SU-DHL-6 (cell line): ENCODE results near the gene ADD2.

Source experiments
- H2AFZ ChIP-seq: fragments of 200-600 bp; sonication (generic); 2 replicates; pipeline ENCODE4 v1.6.1; 2014; ENCODE audit warnings: low read depth, mild to moderate bottlenecking, moderate library complexity, mixed read lengths, antibody characterized with exemption, low read length; ENCODE audit not compliant: severe bottlenecking
- H3F3A ChIP-seq: fragments of 200-600 bp; shearing (Covaris generic); 2 replicates; pipeline ENCODE4 v1.6.0; 2016; ENCODE audit warnings: antibody characterized with exemption, mild to moderate bottlenecking; ENCODE audit not compliant: insufficient read depth
- H3K27ac ChIP-seq: fragments of 200-600 bp; sonication (generic); 2 replicates; pipeline ENCODE4 v1.5.1; 2016; ENCODE audit warnings: low read depth, mild to moderate bottlenecking, low read length, moderate library complexity, mixed read lengths
- H3K27me3 ChIP-seq: fragments of 200-600 bp; sonication (generic), shearing (Covaris generic); 2 replicates; pipeline ENCODE4 v1.6.0; 2014; ENCODE audit warnings: mild to moderate bottlenecking, low read length
- H3K36me3 ChIP-seq: fragments of 200-600 bp; sonication (generic); 2 replicates; pipeline ENCODE4 v1.6.1; 2014; ENCODE audit warnings: mild to moderate bottlenecking, low read length, mixed read lengths
- H3K4me2 ChIP-seq: fragments of 300-600, 200-600 bp; shearing (Covaris generic), sonication (generic); 2 replicates; pipeline ENCODE4 v1.6.0; 2014; ENCODE audit warnings: low read length, low read depth, mild to moderate bottlenecking; ENCODE audit not compliant: poor library complexity, severe bottlenecking
- H3K4me3 ChIP-seq: fragments of 200-600 bp; sonication (generic); 2 replicates; pipeline ENCODE4 v1.5.1; 2014; ENCODE audit warnings: antibody characterized with exemption, low read length, mild to moderate bottlenecking, mixed read lengths; ENCODE audit not compliant: insufficient read depth, poor library complexity, severe bottlenecking
- H3K79me2 ChIP-seq: fragments of 200-600 bp; sonication (generic); 2 replicates; pipeline ENCODE4 v1.6.1; 2014; ENCODE audit warnings: mild to moderate bottlenecking, low read length, moderate library complexity; ENCODE audit not compliant: insufficient read depth
- H3K9ac ChIP-seq: fragments of 200-600 bp; sonication (generic); 2 replicates; pipeline ENCODE4 v1.7.0; 2014; ENCODE audit warnings: mild to moderate bottlenecking, low read length
- H3K9me2 ChIP-seq: fragments of 200-600 bp; sonication (generic); replicated peaks from 2 replicates; pipeline ENCODE4 v1.6.1; 2014; ENCODE audit warnings: low read length; ENCODE audit not compliant: insufficient read depth
- H3K9me3 ChIP-seq: fragments of 200-600 bp; sonication (generic); 2 replicates; pipeline ENCODE4 v1.6.1; 2014; ENCODE audit warnings: low read length, mixed read lengths; ENCODE audit not compliant: insufficient read depth
- H4K20me1 ChIP-seq: fragments of 200-600 bp; sonication (generic); 2 replicates; pipeline ENCODE4 v1.6.1; 2014; ENCODE audit warnings: low read depth, mild to moderate bottlenecking, antibody characterized with exemption, low read length, moderate library complexity, mixed read lengths
- EZH2phosphoT487 ChIP-seq: fragments of 200-600 bp; sonication (generic), shearing (Covaris generic); conservative IDR thresholded peaks from 2 replicates; pipeline ENCODE4 v1.6.1; 2018; ENCODE audit warnings: mild to moderate bottlenecking, antibody characterized with exemption, low read length, moderate library complexity, mixed read lengths
- TF ChIP-seq, protein P1 (sequence below): fragments of 200-600 bp; sonication (generic); IDR thresholded peaks from one replicate; pipeline ENCODE4 v1.5.1; 2017; ENCODE audit warnings: antibody characterized with exemption, mild to moderate bottlenecking, low read length, moderate library complexity; ENCODE audit not compliant: insufficient read depth, poor library complexity, severe bottlenecking

ADD2 gene

DNA sequence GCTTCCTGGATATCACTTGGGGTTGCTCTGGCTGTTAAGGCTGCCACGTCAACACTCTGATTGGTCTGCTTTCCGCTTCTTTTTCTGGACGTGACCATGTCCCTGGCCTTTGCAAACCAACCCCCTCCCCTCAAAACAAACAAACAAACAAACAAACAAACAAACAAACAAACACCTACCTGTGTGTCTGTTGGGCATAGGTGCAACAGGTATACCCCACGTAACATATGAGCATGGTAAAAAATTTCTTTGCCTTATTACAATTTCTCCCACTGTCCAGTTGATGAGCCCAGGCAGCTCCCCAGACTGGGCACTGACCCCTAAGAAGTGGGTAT lies 80.6 kb downstream of the ADD2 start:
- no peak overlapping the region for H3K27ac ChIP-seq
- no peak overlapping the region for H3K4me2 ChIP-seq
- H3F3A ChIP-seq, result no peaks in the 10 kb centered on the region
- no peak overlapping the region for H3K9ac ChIP-seq
- no peak for TF ChIP-seq EZH2phosphoT487
- TF ChIP-seq, protein P1, sequence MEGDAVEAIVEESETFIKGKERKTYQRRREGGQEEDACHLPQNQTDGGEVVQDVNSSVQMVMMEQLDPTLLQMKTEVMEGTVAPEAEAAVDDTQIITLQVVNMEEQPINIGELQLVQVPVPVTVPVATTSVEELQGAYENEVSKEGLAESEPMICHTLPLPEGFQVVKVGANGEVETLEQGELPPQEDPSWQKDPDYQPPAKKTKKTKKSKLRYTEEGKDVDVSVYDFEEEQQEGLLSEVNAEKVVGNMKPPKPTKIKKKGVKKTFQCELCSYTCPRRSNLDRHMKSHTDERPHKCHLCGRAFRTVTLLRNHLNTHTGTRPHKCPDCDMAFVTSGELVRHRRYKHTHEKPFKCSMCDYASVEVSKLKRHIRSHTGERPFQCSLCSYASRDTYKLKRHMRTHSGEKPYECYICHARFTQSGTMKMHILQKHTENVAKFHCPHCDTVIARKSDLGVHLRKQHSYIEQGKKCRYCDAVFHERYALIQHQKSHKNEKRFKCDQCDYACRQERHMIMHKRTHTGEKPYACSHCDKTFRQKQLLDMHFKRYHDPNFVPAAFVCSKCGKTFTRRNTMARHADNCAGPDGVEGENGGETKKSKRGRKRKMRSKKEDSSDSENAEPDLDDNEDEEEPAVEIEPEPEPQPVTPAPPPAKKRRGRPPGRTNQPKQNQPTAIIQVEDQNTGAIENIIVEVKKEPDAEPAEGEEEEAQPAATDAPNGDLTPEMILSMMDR, result no peak
- no peak overlapping the region for H2AFZ ChIP-seq
- no peaks in the 10 kb centered on the region for H3K36me3 ChIP-seq
- H3K27me3 ChIP-seq, result no peaks in the 10 kb centered on the region
- no peaks in the 10 kb centered on the region for H3K9me3 ChIP-seq
- no peaks in the 10 kb centered on the region for H4K20me1 ChIP-seq
- no peaks in the 10 kb centered on the region for H3K9me2 ChIP-seq
- H3K4me3 ChIP-seq, result no peak overlapping the region
- H3K79me2 ChIP-seq, result no peaks in the 10 kb centered on the region

DNA sequence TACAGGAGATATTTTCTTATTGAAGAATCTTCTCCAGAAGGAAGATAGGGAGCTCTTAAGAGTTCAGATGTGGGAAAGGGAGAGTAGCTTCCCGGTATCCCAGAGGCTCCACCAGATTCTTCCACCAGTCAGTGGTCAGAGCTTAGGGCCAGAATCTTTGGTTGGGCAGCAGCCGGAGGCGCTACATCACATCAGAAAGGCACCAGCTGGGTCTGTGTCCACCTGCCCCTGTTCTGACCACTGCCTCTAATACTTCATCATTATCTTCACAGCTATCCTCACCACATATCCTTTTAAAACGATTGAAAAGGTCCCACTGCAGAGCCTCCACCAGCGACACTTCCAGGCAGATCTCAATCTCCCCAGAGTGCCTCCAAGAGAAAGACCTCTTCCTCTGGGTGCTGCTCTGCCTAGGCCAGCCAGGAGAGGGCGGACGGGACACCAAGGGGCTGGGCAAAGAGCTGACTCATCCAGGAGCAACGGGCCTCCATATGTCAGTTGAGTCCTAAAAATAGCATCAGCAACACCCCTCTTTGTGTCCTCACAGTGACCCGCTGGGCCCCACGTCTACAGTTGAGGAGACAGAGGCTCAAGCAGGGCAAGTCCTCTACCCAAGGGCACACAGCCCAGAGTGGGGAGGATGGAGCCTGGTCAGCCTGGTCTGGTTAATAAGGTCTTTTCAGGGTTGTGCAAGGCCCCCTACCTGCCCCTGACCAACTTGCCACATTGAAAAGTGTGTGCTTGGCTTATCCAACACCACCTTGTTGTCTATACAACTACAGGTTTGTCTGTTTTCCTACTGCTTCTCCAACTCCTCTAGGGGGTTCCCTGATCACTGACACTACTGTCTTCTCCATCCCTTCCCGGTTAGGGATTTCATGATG lies 81.2 kb downstream of the ADD2 start:
- H3K4me3 ChIP-seq, result no peak overlapping the region
- no peak overlapping the region for H3K4me2 ChIP-seq

DNA sequence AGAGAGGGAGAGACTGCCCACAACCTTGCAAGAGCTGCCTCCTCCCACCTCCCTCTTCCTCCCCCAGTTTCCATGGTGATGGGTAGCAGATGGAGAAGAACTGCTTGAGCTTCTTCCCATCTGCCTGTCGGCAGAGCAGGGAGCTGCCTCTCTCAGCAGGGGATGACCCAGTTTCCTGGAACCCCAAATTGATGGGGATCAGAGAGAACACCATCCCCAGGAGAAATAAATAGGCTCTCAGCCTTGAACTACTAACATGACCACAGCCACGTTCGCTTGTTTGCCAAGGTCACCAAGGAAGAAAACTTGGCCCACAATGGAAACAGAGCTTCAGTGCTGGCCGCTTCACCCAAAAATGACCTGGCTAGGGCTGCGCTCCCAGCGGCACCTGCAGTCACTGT lies 82.2 kb downstream of the ADD2 start:
- no peaks in the 10 kb centered on the region for H3K79me2 ChIP-seq
- H3F3A ChIP-seq, result no peaks in the 10 kb centered on the region
- H2AFZ ChIP-seq, result no peak overlapping the region
- no peaks in the 10 kb centered on the region for H3K36me3 ChIP-seq
- no peaks in the 10 kb centered on the region for H3K9me2 ChIP-seq
- H3K9me3 ChIP-seq, result no peaks in the 10 kb centered on the region
- no peaks in the 10 kb centered on the region for H3K27me3 ChIP-seq
- no peaks in the 10 kb centered on the region for H4K20me1 ChIP-seq
- no peak overlapping the region for H3K9ac ChIP-seq
- no peak overlapping the region for H3K4me3 ChIP-seq
- no peak overlapping the region for H3K27ac ChIP-seq
- TF ChIP-seq, protein P1, result no peak
- TF ChIP-seq EZH2phosphoT487, result no peak
- no peak overlapping the region for H3K4me2 ChIP-seq

More for the DNA sequence above, 81.2 kb downstream of the ADD2 start:
- Histone ChIP-seq H3K36me3 (no peaks in the 10 kb centered on the region), H4K20me1 (no peaks in the 10 kb centered on the region), H3K79me2 (no peaks in the 10 kb centered on the region), H3K9ac (no peak overlapping the region), H2AFZ (no peak overlapping the region), H3K27ac (no peak overlapping the region), H3K27me3 (no peaks in the 10 kb centered on the region), H3K9me3 (no peaks in the 10 kb centered on the region), H3F3A (no peaks in the 10 kb centered on the region), H3K9me2 (no peaks in the 10 kb centered on the region)
- no peak for TF ChIP-seq EZH2phosphoT487
- TF ChIP-seq, protein P1, result no peak
